Testis (tissue), 3 donors: ENCODE results near the gene LIMK2. TPM values are rescaled to one million over a fixed set of nuclear protein-coding genes. Genes with fewer than 3 reads are reported as not detected.
A peak's percentile ranks its signal among the peaks of the same experiment; 100 is the strongest.
"Not testable (repeated sequence)": the region's sequence is repeated elsewhere in the genome, so short reads cannot be mapped to it uniquely, and the experiment has no call there.

Source experiments
- DNase-seq: peaks from one replicate; pipeline ENCODE4 v3.0.0-alpha.2; 2019
- H3K27ac ChIP-seq, 2 donors: fragments of 200-600 bp; sonication (generic); one replicate each; pipeline ENCODE4 v1.5.1; 2019
- H3K27me3 ChIP-seq: fragments of 200-600 bp; sonication (generic); one replicate; pipeline ENCODE4 v1.5.1; 2019
- H3K36me3 ChIP-seq: fragments of 200-600 bp; sonication (generic); one replicate; pipeline ENCODE4 v1.5.1; 2017; ENCODE audit warnings: low read depth; ENCODE audit errors: missing control alignments
- H3K4me1 ChIP-seq: fragments of 200-600 bp; sonication (generic); one replicate; pipeline ENCODE4 v1.5.1; 2019
- H3K4me3 ChIP-seq, 2 donors: fragments of 200-600 bp; sonication (generic); one replicate each; pipeline ENCODE4 v1.5.1; 2017 to 2019
- H3K9me3 ChIP-seq: fragments of 200-600 bp; sonication (generic); one replicate; pipeline ENCODE4 v1.5.1; 2017
- POLR2A ChIP-seq: fragments of 450-650 bp; IDR thresholded peaks from one replicate; pipeline ENCODE4 v1.6.1; 2017; ENCODE audit warnings: antibody characterized with exemption, mild to moderate bottlenecking, moderate library complexity
- WGBS, 2 donors: methylation state at CpG; one replicate each; pipeline ENCODE4 v1.1.5; 2018; 5-methylcytosine and 5-hydroxymethylcytosine counted together
- intact Hi-C: fragments of 100-400 bp; cut with DNase I; formaldehyde crosslinking; loops from one replicate; pipeline ENCODE4 v1.15.1; 2023; ENCODE audit warnings: low total_unique reads
- polyA plus RNA-seq: library from polyadenylated mRNA; stranded (reverse); fragments of 350-450 nt; fragmentation: Illumina TruSeq; extraction: RNeasy Lipid Tissue Mini Kit (QIAGEN cat#74804); gene quantifications from one replicate; pipeline ENCODE4 v1.2.3, GENCODE V29; 2014; ENCODE audit warnings: low read depth, low replicate concordance; ENCODE audit not compliant: insufficient read depth
- total RNA-seq, 2 donors: library from RNA; depleted of rRNA; stranded (reverse); fragments of >200 nt; gene quantifications; one replicate each; pipeline ENCODE4 v1.2.3, GENCODE V29; 2016
- TF ChIP-seq, protein P1 (sequence below), 3 experiments: fragments of 450-650 bp in 2 of 3; fragments of 200-600 bp in 1 of 3; sonication (generic) in 1 of 3; IDR thresholded peaks; one replicate each; pipeline ENCODE4 v1.5.1; 2016 to 2019; ENCODE audit warnings: antibody characterized with exemption in 3 of 3, mild to moderate bottlenecking in 2 of 3, moderate library complexity in 1 of 3

Gene LIMK2
- total and polyA plus RNA-seq, 3 donors from 2014 or later: 51.7 to 101 (median 94.0) TPM

DNA sequence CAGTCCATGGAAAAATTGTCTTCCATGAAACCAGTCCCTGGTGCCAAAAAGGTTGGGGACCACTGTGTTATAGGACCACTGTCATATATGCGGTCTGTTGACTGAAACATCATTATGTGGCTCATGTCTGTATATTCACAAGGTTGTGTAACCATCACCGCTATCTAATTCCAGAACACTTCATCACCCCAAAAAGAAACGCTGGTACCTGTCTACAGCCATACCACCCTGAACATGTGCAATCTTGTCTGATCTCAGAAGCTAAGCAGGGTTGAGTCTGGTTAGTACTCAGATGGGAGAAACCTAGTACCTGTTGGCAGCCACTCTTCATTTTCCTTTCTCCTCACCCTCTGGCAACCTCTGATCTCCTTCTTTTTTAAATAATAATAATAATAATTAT is 93.1 kb downstream of the LIMK2 start:
- TF ChIP-seq, protein P1, sequence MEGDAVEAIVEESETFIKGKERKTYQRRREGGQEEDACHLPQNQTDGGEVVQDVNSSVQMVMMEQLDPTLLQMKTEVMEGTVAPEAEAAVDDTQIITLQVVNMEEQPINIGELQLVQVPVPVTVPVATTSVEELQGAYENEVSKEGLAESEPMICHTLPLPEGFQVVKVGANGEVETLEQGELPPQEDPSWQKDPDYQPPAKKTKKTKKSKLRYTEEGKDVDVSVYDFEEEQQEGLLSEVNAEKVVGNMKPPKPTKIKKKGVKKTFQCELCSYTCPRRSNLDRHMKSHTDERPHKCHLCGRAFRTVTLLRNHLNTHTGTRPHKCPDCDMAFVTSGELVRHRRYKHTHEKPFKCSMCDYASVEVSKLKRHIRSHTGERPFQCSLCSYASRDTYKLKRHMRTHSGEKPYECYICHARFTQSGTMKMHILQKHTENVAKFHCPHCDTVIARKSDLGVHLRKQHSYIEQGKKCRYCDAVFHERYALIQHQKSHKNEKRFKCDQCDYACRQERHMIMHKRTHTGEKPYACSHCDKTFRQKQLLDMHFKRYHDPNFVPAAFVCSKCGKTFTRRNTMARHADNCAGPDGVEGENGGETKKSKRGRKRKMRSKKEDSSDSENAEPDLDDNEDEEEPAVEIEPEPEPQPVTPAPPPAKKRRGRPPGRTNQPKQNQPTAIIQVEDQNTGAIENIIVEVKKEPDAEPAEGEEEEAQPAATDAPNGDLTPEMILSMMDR (IDR thresholded peaks at IDR 0.05): no peak
- no peak for TF ChIP-seq POLR2A
- no peaks in the 10 kb centered on the region for H3K36me3 ChIP-seq
- no peak overlapping the region for H3K4me3 ChIP-seq
- H3K9me3 ChIP-seq: no peaks in the 10 kb centered on the region
- WGBS, 2 donors: 95 to 97% methylated on average over 3 of the region's 3 CpGs
- DNase-seq: no peak
- H3K27me3 ChIP-seq: no peaks in the 10 kb centered on the region
- peaks cover 6% of the 10 kb centered on the region for H3K4me1 ChIP-seq
- no peak overlapping the region for H3K27ac ChIP-seq
- intact Hi-C loops: no loop called here

DNA sequence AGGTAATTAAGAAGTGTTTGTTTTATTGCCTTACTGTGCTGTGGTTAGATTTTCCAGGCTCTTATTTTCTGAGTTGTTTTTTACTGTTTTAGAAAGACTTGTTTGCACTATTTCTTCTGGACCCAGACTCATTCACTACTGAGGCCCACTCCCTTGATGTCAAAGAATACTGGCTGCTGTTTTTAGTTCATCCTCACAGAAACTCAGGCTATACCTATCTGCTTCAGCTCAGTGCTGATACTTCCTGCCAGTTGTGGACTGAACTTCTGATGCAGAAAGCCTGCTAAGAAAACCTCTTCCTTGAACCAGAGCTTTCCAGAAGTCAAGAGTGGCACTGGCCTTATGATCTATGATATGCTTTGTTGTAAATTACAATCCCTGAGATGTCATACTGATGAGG is 96.1 kb downstream of the LIMK2 start:
- Histone ChIP-seq H3K9me3 (no peaks in the 10 kb centered on the region), H3K27ac (no peak overlapping the region), H3K4me1 (no peaks in the 10 kb centered on the region), H3K27me3 (no peaks in the 10 kb centered on the region), H3K4me3 (no peak overlapping the region), H3K36me3 (no peaks in the 10 kb centered on the region)
- intact Hi-C loops: no loop called here
- no peak for TF ChIP-seq POLR2A
- TF ChIP-seq, protein P1 (IDR thresholded peaks at IDR 0.05): no peak
- no peak for DNase-seq

DNA sequence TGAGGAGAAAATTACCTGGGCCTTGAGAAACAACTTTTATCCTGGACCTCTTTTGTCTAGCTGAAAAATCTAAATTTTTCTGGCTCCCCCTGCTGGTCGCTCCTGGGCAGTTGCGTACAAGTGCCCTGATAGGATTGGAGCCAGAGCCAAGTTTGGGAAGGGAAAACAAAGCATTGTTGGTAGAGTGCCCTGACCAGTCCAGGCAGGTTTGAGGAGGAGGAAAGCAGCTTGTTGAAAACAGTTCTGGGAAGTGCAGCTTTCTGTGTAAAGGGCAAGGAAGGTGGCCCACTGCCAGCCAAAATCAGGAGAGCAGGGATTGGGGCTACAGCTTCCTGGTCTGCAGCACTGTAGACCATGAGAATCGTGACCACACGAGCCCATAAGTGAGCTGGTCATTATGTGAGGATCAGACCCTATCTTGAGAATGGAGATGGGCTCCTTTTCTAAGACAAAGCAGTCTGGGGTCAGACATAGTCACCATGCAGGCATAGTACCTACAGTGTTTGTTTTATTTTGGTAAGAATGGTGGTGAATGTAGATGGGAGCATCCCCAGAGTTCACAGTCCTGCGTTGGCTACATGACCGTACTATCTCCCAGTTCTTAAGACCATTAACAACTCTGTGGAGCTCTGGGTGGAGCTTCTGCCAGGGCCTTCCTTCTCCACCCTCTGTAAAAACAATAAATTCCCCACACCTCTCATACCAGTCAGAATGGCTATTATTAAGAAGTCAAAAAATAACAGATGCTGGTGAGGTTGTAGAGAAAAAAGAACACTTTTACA is 101.5 kb downstream of the LIMK2 start:
- no peak overlapping the region for H3K4me3 ChIP-seq
- H3K27ac ChIP-seq: peak overlapping the region; percentile 62 to 73
- peaks cover 5% of the 10 kb centered on the region for H3K4me1 ChIP-seq
- peak; percentile 85 for DNase-seq
- no peaks in the 10 kb centered on the region for H3K27me3 ChIP-seq
- WGBS, 2 donors: 27 to 43% methylated on average over 6 of the region's 6 CpGs
- TF ChIP-seq, protein P1 (IDR thresholded peaks at IDR 0.05): peak; percentile 71 to 87 (median 81)
- TF ChIP-seq POLR2A: no peak
- no peaks in the 10 kb centered on the region for H3K9me3 ChIP-seq
- intact Hi-C loops: no loop called here
- no peaks in the 10 kb centered on the region for H3K36me3 ChIP-seq

DNA sequence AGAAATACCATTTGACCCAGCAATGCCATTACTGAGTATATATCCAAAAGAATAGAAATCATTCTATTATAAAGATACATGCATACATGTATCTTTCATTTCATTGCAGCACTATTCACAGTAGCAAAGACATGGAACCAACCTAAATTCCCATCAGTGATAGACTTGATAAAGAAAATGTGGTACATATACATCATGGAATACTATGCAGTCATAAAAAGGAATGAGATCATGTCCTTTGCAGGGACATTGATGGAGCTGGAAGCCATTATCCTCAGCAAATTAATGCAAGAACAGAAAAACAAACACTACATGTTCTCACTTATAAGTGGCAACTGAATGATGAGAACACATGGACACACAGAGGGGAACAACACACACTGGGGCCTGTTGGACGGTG is 102.1 kb downstream of the LIMK2 start:
- H3K9me3 ChIP-seq, intact Hi-C loops, H3K27me3 ChIP-seq, DNase-seq, H3K4me3 ChIP-seq, H3K36me3 ChIP-seq, H3K27ac ChIP-seq, H3K4me1 ChIP-seq: not testable (repeated sequence)
- WGBS, 2 donors: 85 to 100% methylated on average over 1 of the region's 1 CpG

DNA sequence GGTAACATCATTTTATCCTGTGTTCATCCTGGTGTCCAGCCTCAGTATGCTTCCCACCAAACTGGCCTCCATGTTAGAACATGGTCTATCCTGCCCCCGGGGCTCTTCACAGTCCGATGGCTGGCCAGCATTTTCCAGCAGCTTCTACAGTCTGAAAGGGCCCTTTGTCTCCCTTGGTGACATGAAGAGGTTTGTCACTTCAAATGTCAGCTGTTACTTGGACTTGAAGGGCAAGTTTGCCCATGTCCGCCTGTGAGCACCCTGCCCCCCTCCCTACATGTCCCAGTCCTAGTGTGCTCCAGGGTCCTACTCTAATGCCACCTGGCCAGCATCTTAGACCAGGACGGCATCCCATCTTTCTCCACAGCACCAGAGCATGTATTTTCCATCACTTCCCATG is 109.3 kb downstream of the LIMK2 start:
- H3K36me3 ChIP-seq: no peaks in the 10 kb centered on the region
- no peak overlapping the region for H3K4me3 ChIP-seq
- no peak for DNase-seq
- 80 to 92% methylated on average over 4 of the region's 4 CpGs for WGBS, 2 donors
- TF ChIP-seq POLR2A: no peak
- TF ChIP-seq, protein P1 (IDR thresholded peaks at IDR 0.05): no peak
- no peak overlapping the region for H3K27ac ChIP-seq
- intact Hi-C loops: no loop called here
- H3K9me3 ChIP-seq: no peaks in the 10 kb centered on the region
- H3K4me1 ChIP-seq: no peaks in the 10 kb centered on the region
- H3K27me3 ChIP-seq: no peaks in the 10 kb centered on the region
